Neural crest cell (in vitro differentiated cells): ENCODE results near the gene CCDC134. TPM values are rescaled to one million over a fixed set of nuclear protein-coding genes. Genes with fewer than 3 reads are reported as not detected.
"Not testable (repeated sequence)": the region's sequence is repeated elsewhere in the genome, so short reads cannot be mapped to it uniquely, and the experiment has no call there.

Source experiments
- DNase-seq: peaks from one replicate; pipeline ENCODE4 v3.0.0; 2021; ENCODE audit warnings: low read depth, mixed read lengths, low spot score
- H3K27ac Mint-ChIP-seq: one replicate; pipeline ENCODE4 v1.8.0; 2021; ENCODE audit warnings: mild to moderate bottlenecking, mixed read lengths; ENCODE audit not compliant: unreplicated experiment
- H3K27me3 Mint-ChIP-seq: 2 replicates; pipeline ENCODE4 v1.8.0; 2021; ENCODE audit warnings: low read depth, mild to moderate bottlenecking, mixed read lengths
- H3K36me3 Mint-ChIP-seq: 2 replicates; pipeline ENCODE4 v1.8.0; 2021; ENCODE audit warnings: low read depth, mild to moderate bottlenecking, mixed read lengths
- H3K4me1 Mint-ChIP-seq: 2 replicates; pipeline ENCODE4 v1.8.0; 2021; ENCODE audit warnings: mixed read lengths
- H3K4me3 Mint-ChIP-seq: one replicate; pipeline ENCODE4 v1.8.0; 2021; ENCODE audit warnings: mild to moderate bottlenecking, mixed read lengths
- H3K9me3 Mint-ChIP-seq: 2 replicates; pipeline ENCODE4 v1.8.0; 2021; ENCODE audit warnings: mixed read lengths
- total RNA-seq: library from RNA; stranded (reverse); gene quantifications from 2 replicates; pipeline ENCODE4 v1.2.1, GENCODE V29; 2021
- TF ChIP-seq, protein P1 (sequence below): fragments of 200-600 bp; sonication (generic); conservative IDR thresholded peaks from 2 replicates; pipeline ENCODE4 v1.5.0; 2021; ENCODE audit warnings: antibody characterized with exemption, mild to moderate bottlenecking

CCDC134 gene
- total RNA-seq, 1 donor from 2014 or later = 23.0 TPM

GRCh38 chr22:41833369-41834004 lies 33.0 kb downstream of the CCDC134 start:
- peaks cover 57% of the 10 kb centered on the region for H3K4me1 Mint-ChIP-seq
- DNase-seq = peak; percentile 14

DNA sequence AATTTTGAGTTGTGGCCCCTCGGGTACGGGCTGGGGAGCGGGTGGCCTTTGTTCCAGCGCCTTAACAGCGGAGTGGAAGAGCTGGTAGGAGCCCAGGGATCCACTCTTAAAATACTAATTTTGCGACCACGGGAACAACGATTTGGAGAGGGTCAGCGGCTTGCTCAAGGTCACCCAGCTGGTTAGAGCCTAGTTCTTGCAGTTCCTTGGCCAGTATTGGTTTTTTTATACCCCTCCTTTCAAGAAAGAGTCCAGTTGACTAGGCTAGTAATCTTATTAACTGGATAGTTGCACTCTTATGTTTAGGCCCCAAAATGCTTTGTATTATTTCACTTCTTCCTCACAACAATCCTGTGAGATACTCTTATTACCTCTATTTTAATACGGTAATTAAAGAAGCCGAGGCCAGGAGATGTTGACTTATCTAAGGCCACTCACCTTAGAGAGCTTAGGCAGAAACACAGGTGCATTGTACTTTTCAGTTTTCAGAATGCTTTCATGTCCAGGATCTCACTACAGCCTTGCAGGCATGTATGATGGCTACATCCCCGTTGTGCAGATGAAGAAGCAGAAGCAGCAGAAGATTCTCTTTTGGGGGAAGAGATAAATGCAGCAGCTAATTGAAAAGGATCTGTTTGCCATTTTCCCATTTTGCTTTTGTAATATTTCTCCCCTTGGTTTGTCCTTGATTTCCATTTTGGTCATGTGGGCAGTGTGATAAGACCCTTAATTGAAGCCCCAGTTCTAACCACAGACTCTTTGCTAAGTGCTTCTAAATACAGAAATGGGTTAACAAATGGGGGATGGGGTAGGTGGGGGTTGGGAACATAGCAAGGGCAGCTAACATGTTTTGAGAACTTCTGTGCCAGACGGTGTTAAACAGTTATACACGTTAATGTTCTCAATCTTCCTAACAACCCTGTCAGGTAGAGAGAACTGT lies 33.8 kb downstream of the CCDC134 start:
- TF ChIP-seq, protein P1, sequence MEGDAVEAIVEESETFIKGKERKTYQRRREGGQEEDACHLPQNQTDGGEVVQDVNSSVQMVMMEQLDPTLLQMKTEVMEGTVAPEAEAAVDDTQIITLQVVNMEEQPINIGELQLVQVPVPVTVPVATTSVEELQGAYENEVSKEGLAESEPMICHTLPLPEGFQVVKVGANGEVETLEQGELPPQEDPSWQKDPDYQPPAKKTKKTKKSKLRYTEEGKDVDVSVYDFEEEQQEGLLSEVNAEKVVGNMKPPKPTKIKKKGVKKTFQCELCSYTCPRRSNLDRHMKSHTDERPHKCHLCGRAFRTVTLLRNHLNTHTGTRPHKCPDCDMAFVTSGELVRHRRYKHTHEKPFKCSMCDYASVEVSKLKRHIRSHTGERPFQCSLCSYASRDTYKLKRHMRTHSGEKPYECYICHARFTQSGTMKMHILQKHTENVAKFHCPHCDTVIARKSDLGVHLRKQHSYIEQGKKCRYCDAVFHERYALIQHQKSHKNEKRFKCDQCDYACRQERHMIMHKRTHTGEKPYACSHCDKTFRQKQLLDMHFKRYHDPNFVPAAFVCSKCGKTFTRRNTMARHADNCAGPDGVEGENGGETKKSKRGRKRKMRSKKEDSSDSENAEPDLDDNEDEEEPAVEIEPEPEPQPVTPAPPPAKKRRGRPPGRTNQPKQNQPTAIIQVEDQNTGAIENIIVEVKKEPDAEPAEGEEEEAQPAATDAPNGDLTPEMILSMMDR = no peak
- H3K9me3 Mint-ChIP-seq = no peaks in the 10 kb centered on the region
- peak overlapping the region; percentile 99 for H3K4me3 Mint-ChIP-seq
- no peak for DNase-seq
- peaks cover 3% of the 10 kb centered on the region for H3K27me3 Mint-ChIP-seq
- peak overlapping the region; percentile 98 for H3K27ac Mint-ChIP-seq
- H3K36me3 Mint-ChIP-seq = peaks cover 38% of the 10 kb centered on the region
- H3K4me1 Mint-ChIP-seq = peaks cover 56% of the 10 kb centered on the region

More at GRCh38 chr22:41833369-41834004, 33.0 kb downstream of the CCDC134 start:
- peaks cover 3% of the 10 kb centered on the region for H3K27me3 Mint-ChIP-seq
- TF ChIP-seq, protein P1 = no peak
- peak overlapping the region; percentile 98 for H3K27ac Mint-ChIP-seq
- peak overlapping the region; percentile 99 for H3K4me3 Mint-ChIP-seq
- peaks cover 33% of the 10 kb centered on the region for H3K36me3 Mint-ChIP-seq
- H3K9me3 Mint-ChIP-seq = no peaks in the 10 kb centered on the region

GRCh38 chr22:41835462-41835861 lies 35.0 kb downstream of the CCDC134 start:
- Mint-ChIP-seq H3K4me1 (peaks cover 62% of the 10 kb centered on the region), H3K4me3 (peak overlapping the region; percentile 29), H3K36me3 (peaks cover 39% of the 10 kb centered on the region)
- H3K27ac Mint-ChIP-seq, DNase-seq, H3K9me3 Mint-ChIP-seq, H3K27me3 Mint-ChIP-seq: not testable (repeated sequence)

DNA sequence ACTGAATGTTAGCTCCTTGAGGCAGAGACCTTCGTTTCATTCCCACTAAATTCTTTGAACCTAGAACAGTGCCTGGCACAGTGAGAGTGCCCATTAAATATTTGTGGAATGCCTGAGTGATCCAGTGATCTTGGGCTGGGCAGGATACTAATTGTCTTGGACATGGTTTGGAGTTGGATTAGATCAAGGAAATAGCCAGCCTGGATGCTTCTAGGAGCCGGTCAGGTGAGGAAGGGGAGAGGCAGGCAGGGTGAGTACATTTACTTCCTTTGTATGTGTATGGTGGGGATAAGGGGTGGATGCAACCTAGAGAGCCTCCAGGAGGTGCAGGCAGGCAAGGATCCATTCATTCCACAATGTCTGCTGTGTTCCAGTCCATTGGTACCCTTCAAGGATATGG lies 36.1 kb downstream of the CCDC134 start:
- no peak for DNase-seq
- Mint-ChIP-seq H3K9me3 (no peaks in the 10 kb centered on the region), H3K4me1 (peaks cover 62% of the 10 kb centered on the region), H3K36me3 (peaks cover 39% of the 10 kb centered on the region), H3K27ac (no peak overlapping the region), H3K27me3 (peaks cover 3% of the 10 kb centered on the region), H3K4me3 (peak overlapping the region; percentile 80)
- TF ChIP-seq, protein P1 = no peak

DNA sequence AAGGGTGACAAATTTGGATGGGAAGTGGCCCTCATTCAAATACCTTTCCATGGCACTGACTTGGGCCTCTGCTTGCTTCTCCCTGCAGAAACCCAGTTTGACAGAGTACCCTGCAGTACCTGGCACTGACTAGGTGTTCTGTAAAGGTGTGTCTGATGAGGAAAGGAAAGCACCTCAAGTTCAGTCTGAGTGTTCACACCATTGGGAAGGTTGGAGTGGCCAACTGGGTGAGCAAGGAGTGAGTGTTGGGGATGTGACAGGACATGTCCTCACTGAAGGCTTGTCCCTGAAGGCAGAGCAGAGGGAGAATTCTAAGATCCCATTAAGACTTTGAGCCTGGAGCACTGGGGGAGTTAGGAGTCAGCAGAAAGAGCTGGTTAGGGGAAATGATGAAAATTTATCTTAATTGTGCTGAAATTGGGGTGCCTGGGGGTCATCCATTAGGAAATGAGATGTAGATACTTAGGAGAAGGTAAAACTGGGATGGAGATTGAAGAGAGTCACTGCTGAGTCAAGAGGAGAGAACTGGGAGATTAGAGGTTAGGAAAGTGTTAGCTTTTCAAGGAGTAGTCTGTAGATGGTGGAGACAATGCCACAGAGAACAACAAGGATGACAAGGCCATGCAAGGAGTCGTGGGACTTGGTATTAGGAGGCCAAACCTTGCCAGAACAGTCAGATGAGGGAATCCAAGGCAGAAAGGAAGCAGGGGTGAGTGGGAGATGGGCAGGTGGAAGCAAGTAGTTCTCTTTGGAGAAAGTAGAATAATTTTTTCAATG lies 38.6 kb downstream of the CCDC134 start:
- Mint-ChIP-seq H3K4me3 (peak overlapping the region; percentile 9), H3K9me3 (no peaks in the 10 kb centered on the region), H3K36me3 (peaks cover 34% of the 10 kb centered on the region), H3K27me3 (no peaks in the 10 kb centered on the region), H3K27ac (peak overlapping the region; percentile 2), H3K4me1 (peaks cover 51% of the 10 kb centered on the region)
- TF ChIP-seq, protein P1 = no peak
- no peak for DNase-seq
